WTC11 (cell line): ENCODE measurements around the gene PBX4. TPM values are rescaled to one million over a fixed set of nuclear protein-coding genes. Genes with fewer than 3 reads are reported as not detected.

Source experiments
- ATAC-seq: fragments of 200-7000 bp; cut with Tn5 transposase; 2 replicates; pipeline ENCODE4 v1.10.0; 2021; ENCODE audit warnings: mild to moderate bottlenecking, moderate library complexity
- CTCF ChIA-PET: fragments of 300-600 bp; sonication (Branson Sonifier 250); formaldehyde crosslinking; loops from one replicate; lab custom pipeline; 2021; ENCODE audit warnings: antibody characterized with exemption; lab: Charles Lee
- POLR2A ChIA-PET: fragments of 350-600 bp; sonication (Branson Sonifier 250); formaldehyde crosslinking; loops from one replicate; lab custom pipeline; 2021; ENCODE audit warnings: antibody characterized with exemption; lab: Charles Lee
- DNase-seq: peaks from one replicate; pipeline ENCODE4 v3.0.0; 2021; ENCODE audit warnings: low spot score
- H3K27ac Mint-ChIP-seq: 2 replicates; pipeline ENCODE4 v1.8.0; 2021; ENCODE audit warnings: mixed read lengths
- H3K27me3 Mint-ChIP-seq: 2 replicates; pipeline ENCODE4 v1.8.0; 2021; ENCODE audit warnings: low read depth, mild to moderate bottlenecking, moderate library complexity, mixed read lengths
- H3K36me3 Mint-ChIP-seq: 2 replicates; pipeline ENCODE4 v1.8.0; 2021; ENCODE audit warnings: mixed read lengths
- H3K4me1 Mint-ChIP-seq: 2 replicates; pipeline ENCODE4 v1.8.0; 2022; ENCODE audit warnings: mixed read lengths
- H3K4me3 Mint-ChIP-seq: 2 replicates; pipeline ENCODE4 v1.8.0; 2021; ENCODE audit warnings: mild to moderate bottlenecking, moderate library complexity, mixed read lengths
- H3K9me3 Mint-ChIP-seq: 2 replicates; pipeline ENCODE4 v1.8.0; 2021; ENCODE audit warnings: mixed read lengths
- CBFB ChIP-seq: sonication (generic); formaldehyde crosslinking; IDR thresholded peaks from 2 replicates; pipeline ENCODE4 v1.8.1; 2022; ENCODE audit warnings: mild to moderate bottlenecking, low read depth, missing genetic modification reagents
- ETV6 ChIP-seq: sonication (generic); formaldehyde crosslinking; IDR thresholded peaks from 2 replicates; pipeline ENCODE4 v1.8.1; 2022; ENCODE audit warnings: mild to moderate bottlenecking, missing genetic modification reagents
- FOXK1 ChIP-seq: sonication (generic); formaldehyde crosslinking; IDR thresholded peaks from 2 replicates; pipeline ENCODE4 v1.8.0; 2022; ENCODE audit warnings: mild to moderate bottlenecking, moderate library complexity, missing genetic modification reagents
- FOXP4 ChIP-seq: sonication (generic); formaldehyde crosslinking; IDR thresholded peaks from 2 replicates; pipeline ENCODE4 v1.8.0; 2022; ENCODE audit warnings: mild to moderate bottlenecking, missing genetic modification reagents
- KAT7 ChIP-seq: sonication (generic); formaldehyde crosslinking; IDR thresholded peaks from 2 replicates; pipeline ENCODE4 v1.8.1; 2023; ENCODE audit warnings: missing genetic modification reagents, mild to moderate bottlenecking, borderline replicate concordance
- MLX ChIP-seq: sonication (generic); formaldehyde crosslinking; IDR thresholded peaks from 2 replicates; pipeline ENCODE4 v1.8.1; 2023; ENCODE audit warnings: mild to moderate bottlenecking, missing genetic modification reagents, moderate library complexity
- SMAD3 ChIP-seq: sonication (generic); formaldehyde crosslinking; IDR thresholded peaks from 2 replicates; pipeline ENCODE4 v1.8.0; 2022; ENCODE audit warnings: missing genetic modification reagents, mild to moderate bottlenecking, borderline replicate concordance
- SOX15 ChIP-seq: fragments of 250-450 bp; sonication (Bioruptor Pico); IDR thresholded peaks from 2 replicates; pipeline ENCODE4 v1.9.0; 2021; ENCODE audit warnings: mild to moderate bottlenecking
- SP1 ChIP-seq: sonication (generic); formaldehyde crosslinking; conservative IDR thresholded peaks from 2 replicates; pipeline ENCODE4 v1.8.1; 2022; ENCODE audit warnings: missing genetic modification reagents
- TCF7 ChIP-seq: sonication (generic); formaldehyde crosslinking; IDR thresholded peaks from 2 replicates; pipeline ENCODE4 v1.8.0; 2022; ENCODE audit warnings: mild to moderate bottlenecking, low read depth, missing genetic modification reagents, moderate library complexity
- TEAD4 ChIP-seq: sonication (generic); formaldehyde crosslinking; IDR thresholded peaks from 2 replicates; pipeline ENCODE4 v1.8.0; 2022; ENCODE audit warnings: mild to moderate bottlenecking, missing genetic modification reagents
- ZNF396 ChIP-seq: fragments of 250-450 bp; sonication (Bioruptor Pico); IDR thresholded peaks from 2 replicates; pipeline ENCODE4 v1.8.0; 2021; ENCODE audit warnings: mild to moderate bottlenecking, moderate library complexity, borderline replicate concordance
- ZNF423 ChIP-seq: fragments of 250-450 bp; sonication (Bioruptor Pico); IDR thresholded peaks from 2 replicates; pipeline ENCODE4 v2.1.2; 2022; ENCODE audit warnings: mild to moderate bottlenecking, moderate library complexity
- total RNA-seq: library from RNA; stranded (reverse); gene quantifications from 3 replicates; pipeline ENCODE4 v1.2.3, GENCODE V29; 2021
- TF ChIP-seq, protein P1 (sequence below): sonication (generic); formaldehyde crosslinking; IDR thresholded peaks from 2 replicates; pipeline ENCODE4 v1.8.1; 2023; ENCODE audit warnings: mild to moderate bottlenecking, missing genetic modification reagents, moderate library complexity
- TF ChIP-seq, protein P2 (sequence below): sonication (generic); formaldehyde crosslinking; IDR thresholded peaks from 2 replicates; pipeline ENCODE4 v1.8.0; 2022; ENCODE audit warnings: missing genetic modification reagents
- TF ChIP-seq, protein P3 (sequence below): fragments of 250-450 bp; sonication (Bioruptor Pico); IDR thresholded peaks from 2 replicates; pipeline ENCODE4 v1.9.0; 2021; ENCODE audit warnings: mild to moderate bottlenecking

The PBX4 gene
- total RNA-seq, 1 experiment from 2014 or later: 3.2 TPM

- TF ChIP-seq, protein P1, sequence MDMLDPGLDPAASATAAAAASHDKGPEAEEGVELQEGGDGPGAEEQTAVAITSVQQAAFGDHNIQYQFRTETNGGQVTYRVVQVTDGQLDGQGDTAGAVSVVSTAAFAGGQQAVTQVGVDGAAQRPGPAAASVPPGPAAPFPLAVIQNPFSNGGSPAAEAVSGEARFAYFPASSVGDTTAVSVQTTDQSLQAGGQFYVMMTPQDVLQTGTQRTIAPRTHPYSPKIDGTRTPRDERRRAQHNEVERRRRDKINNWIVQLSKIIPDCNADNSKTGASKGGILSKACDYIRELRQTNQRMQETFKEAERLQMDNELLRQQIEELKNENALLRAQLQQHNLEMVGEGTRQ: no peak
- TF ChIP-seq, protein P2, sequence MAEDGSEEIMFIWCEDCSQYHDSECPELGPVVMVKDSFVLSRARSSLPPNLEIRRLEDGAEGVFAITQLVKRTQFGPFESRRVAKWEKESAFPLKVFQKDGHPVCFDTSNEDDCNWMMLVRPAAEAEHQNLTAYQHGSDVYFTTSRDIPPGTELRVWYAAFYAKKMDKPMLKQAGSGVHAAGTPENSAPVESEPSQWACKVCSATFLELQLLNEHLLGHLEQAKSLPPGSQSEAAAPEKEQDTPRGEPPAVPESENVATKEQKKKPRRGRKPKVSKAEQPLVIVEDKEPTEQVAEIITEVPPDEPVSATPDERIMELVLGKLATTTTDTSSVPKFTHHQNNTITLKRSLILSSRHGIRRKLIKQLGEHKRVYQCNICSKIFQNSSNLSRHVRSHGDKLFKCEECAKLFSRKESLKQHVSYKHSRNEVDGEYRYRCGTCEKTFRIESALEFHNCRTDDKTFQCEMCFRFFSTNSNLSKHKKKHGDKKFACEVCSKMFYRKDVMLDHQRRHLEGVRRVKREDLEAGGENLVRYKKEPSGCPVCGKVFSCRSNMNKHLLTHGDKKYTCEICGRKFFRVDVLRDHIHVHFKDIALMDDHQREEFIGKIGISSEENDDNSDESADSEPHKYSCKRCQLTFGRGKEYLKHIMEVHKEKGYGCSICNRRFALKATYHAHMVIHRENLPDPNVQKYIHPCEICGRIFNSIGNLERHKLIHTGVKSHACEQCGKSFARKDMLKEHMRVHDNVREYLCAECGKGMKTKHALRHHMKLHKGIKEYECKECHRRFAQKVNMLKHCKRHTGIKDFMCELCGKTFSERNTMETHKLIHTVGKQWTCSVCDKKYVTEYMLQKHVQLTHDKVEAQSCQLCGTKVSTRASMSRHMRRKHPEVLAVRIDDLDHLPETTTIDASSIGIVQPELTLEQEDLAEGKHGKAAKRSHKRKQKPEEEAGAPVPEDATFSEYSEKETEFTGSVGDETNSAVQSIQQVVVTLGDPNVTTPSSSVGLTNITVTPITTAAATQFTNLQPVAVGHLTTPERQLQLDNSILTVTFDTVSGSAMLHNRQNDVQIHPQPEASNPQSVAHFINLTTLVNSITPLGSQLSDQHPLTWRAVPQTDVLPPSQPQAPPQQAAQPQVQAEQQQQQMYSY: no peak
Observed at GRCh38 chr19:19527371-19527656, 91.2 kb downstream of the PBX4 start (continued).

- Mint-ChIP-seq H3K4me1 (peaks cover 10% of the 10 kb centered on the region), H3K4me3 (no peak overlapping the region), H3K27me3 (no peaks in the 10 kb centered on the region), H3K9me3 (no peaks in the 10 kb centered on the region), H3K36me3 (peaks cover 10% of the 10 kb centered on the region; the same call in 1 of the 2 replicates), H3K27ac (no peak overlapping the region)
- ChIA-PET CTCF (no interaction called here), POLR2A (no interaction called here)
- DNase-seq (no peak), ATAC-seq (no peak)
- no peak for TF ChIP-seq KAT7 (CRISPR knock-in tag)
- no peak for TF ChIP-seq TCF7
- no peak for TF ChIP-seq CBFB (CRISPR knock-in tag)
- TF ChIP-seq SMAD3 (CRISPR knock-in tag): no peak
- TF ChIP-seq MLX (CRISPR knock-in tag): no peak
- no peak for TF ChIP-seq ETV6 (CRISPR knock-in tag)
- TF ChIP-seq SP1 (CRISPR knock-in tag): no peak
- no peak for TF ChIP-seq ZNF396 (CRISPR knock-in tag)
Observed at GRCh38 chr19:19526581-19527370, 91.7 kb downstream of the PBX4 start.

GRCh38 chr19:19525611-19526380, 92.7 kb downstream of the PBX4 start:
- H3K27ac Mint-ChIP-seq: no peak overlapping the region
- ChIA-PET POLR2A (no interaction called here), CTCF (interaction anchor here (1.0 to 1.2 kb wide), 3 partner anchors 27 to 142 kb away, joined by 3 to 6 read pairs (median 5); partner anchors contain the start of gene ZNF101)
- H3K36me3 Mint-ChIP-seq: peaks cover 13% of the 10 kb centered on the region
- TF ChIP-seq SOX15 (CRISPR knock-in tag) (no peak), FOXK1 (no peak), ZNF423 (CRISPR knock-in tag) (peak; percentile 16; the same call in 1 of the 2 replicates), FOXP4 (CRISPR knock-in tag) (no peak), TEAD4 (CRISPR knock-in tag) (no peak)
- TF ChIP-seq, protein P3, sequence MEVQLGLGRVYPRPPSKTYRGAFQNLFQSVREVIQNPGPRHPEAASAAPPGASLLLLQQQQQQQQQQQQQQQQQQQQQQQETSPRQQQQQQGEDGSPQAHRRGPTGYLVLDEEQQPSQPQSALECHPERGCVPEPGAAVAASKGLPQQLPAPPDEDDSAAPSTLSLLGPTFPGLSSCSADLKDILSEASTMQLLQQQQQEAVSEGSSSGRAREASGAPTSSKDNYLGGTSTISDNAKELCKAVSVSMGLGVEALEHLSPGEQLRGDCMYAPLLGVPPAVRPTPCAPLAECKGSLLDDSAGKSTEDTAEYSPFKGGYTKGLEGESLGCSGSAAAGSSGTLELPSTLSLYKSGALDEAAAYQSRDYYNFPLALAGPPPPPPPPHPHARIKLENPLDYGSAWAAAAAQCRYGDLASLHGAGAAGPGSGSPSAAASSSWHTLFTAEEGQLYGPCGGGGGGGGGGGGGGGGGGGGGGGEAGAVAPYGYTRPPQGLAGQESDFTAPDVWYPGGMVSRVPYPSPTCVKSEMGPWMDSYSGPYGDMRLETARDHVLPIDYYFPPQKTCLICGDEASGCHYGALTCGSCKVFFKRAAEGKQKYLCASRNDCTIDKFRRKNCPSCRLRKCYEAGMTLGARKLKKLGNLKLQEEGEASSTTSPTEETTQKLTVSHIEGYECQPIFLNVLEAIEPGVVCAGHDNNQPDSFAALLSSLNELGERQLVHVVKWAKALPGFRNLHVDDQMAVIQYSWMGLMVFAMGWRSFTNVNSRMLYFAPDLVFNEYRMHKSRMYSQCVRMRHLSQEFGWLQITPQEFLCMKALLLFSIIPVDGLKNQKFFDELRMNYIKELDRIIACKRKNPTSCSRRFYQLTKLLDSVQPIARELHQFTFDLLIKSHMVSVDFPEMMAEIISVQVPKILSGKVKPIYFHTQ (CRISPR knock-in tag): no peak
- H3K4me3 Mint-ChIP-seq: no peak overlapping the region
- H3K4me1 Mint-ChIP-seq: peaks cover 8% of the 10 kb centered on the region
- H3K9me3 Mint-ChIP-seq: no peaks in the 10 kb centered on the region
- ATAC-seq: no peak; the same call in 1 of the 2 replicates
- no peaks in the 10 kb centered on the region for H3K27me3 Mint-ChIP-seq
- DNase-seq: no peak
